Stimulated activated naive CD8-positive, alpha-beta T cell treated with anti-CD3 and anti-CD28 coated beads, Interleukin-15, Interleukin-2, amounts not matched to agents 100 ng/mL and 50 ng/mL, for 24 hours (primary cell): ENCODE measurements around the gene CTH.
A peak's percentile ranks its signal among the peaks of the same experiment; 100 is the strongest.
"Not testable (repeated sequence)": the region's sequence is repeated elsewhere in the genome, so short reads cannot be mapped to it uniquely, and the experiment has no call there.

Source experiments
- H3K27ac Mint-ChIP-seq: one replicate; pipeline ENCODE4 v1.8.0; 2021; ENCODE audit warnings: mild to moderate bottlenecking, mixed read lengths
- H3K27me3 Mint-ChIP-seq: one replicate; pipeline ENCODE4 v1.8.0; 2021; ENCODE audit warnings: mixed read lengths
- H3K36me3 Mint-ChIP-seq: one replicate; pipeline ENCODE4 v1.8.0; 2021; ENCODE audit warnings: low read depth, mixed read lengths
- H3K4me1 Mint-ChIP-seq: one replicate; pipeline ENCODE4 v1.8.0; 2021; ENCODE audit warnings: low read depth, mixed read lengths
- H3K4me3 Mint-ChIP-seq: one replicate; pipeline ENCODE4 v1.8.0; 2021; ENCODE audit warnings: mild to moderate bottlenecking, mixed read lengths
- H3K9me3 Mint-ChIP-seq: one replicate; pipeline ENCODE4 v1.8.0; 2021; ENCODE audit warnings: mixed read lengths

The CTH gene

GRCh38 chr1:70410604-70411359 lies at the start of gene CTH:
CTH (plus strand) TSS chr1:70411268; CDS start chr1:70411416, 148 bp downstream.
- peak within 1 kb of the TSS; percentile 92 for H3K27ac Mint-ChIP-seq
- no peaks in the 10 kb centered on the region for H3K9me3 Mint-ChIP-seq
- H3K4me3 Mint-ChIP-seq: peak within 1 kb of the TSS; percentile 97
- peaks cover 11% of the 10 kb centered on the region for H3K27me3 Mint-ChIP-seq
- H3K4me1 Mint-ChIP-seq: peaks cover 25% of the 10 kb centered on the region
- H3K36me3 Mint-ChIP-seq: peaks cover 5% of the 10 kb centered on the region

DNA sequence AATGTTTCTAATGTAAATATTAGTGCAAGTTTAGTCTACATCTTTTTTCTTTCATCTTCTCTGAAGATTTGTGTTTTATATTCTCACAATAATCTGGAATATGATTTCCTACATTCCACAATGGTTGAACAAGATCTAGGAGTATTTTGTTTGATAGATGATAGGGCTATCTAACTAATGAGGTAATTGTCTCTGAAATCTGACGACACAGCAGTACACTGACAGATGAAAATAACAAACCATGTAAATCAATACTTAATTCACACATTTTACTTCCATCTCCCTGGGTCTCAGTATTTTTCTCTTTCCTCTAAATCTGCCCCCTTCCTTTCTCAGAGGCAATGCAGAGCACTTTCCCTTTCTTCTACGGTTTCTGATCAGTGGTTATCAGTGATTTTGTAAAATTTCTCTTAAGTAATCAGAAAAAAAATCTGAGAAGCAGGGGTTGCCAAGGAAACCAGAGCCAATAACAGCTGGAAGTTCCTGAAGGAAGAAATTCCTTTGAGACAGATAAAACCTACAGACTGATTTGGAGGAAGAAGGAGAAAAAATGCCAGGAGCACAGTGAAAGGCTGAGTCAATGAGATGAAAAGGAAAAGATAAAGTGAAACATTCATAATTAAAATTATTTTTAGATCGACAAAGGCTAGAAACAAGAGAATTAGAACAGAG lies 49.2 kb upstream of the CTH start:
- Mint-ChIP-seq H3K4me1 (peaks cover 4% of the 10 kb centered on the region), H3K4me3 (no peak overlapping the region), H3K27me3 (no peaks in the 10 kb centered on the region), H3K9me3 (no peaks in the 10 kb centered on the region), H3K27ac (no peak overlapping the region), H3K36me3 (no peaks in the 10 kb centered on the region)

- H3K27ac Mint-ChIP-seq: no peak overlapping the region
- no peaks in the 10 kb centered on the region for H3K9me3 Mint-ChIP-seq
- H3K4me1 Mint-ChIP-seq: peaks cover 4% of the 10 kb centered on the region
- no peaks in the 10 kb centered on the region for H3K36me3 Mint-ChIP-seq
- no peak overlapping the region for H3K4me3 Mint-ChIP-seq
- H3K27me3 Mint-ChIP-seq: no peaks in the 10 kb centered on the region
These were observed 46.6 kb upstream of the CTH start for GRCh38 chr1:70364439-70364838.

DNA sequence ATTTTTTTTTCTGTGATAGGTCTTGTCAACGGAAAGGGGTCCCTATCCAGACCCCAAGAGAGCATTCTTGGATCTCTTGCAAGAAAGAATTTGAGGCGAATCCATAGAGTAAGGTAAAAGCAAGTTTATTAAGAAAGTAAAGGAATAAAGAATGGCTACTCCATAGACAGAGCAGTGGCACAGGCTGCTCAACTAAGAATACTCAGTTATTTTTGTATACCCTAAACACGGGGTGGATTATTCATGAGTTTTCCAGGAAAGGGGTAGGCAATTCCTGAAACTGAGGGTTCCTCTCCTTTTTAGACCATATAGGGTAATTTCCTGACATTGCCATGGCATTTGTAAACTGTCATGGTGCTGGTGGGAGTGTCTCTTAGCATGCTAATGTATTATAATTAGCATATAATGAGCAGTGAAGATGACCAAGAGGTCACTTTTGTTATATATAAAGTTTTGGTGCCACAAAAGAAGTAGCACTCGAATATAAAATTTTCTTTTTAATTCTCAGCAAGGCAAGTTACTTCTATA lies 44.6 kb upstream of the CTH start:
- not testable (repeated sequence) for H3K27ac Mint-ChIP-seq, H3K9me3 Mint-ChIP-seq, H3K36me3 Mint-ChIP-seq, H3K4me1 Mint-ChIP-seq, H3K4me3 Mint-ChIP-seq, H3K27me3 Mint-ChIP-seq

DNA sequence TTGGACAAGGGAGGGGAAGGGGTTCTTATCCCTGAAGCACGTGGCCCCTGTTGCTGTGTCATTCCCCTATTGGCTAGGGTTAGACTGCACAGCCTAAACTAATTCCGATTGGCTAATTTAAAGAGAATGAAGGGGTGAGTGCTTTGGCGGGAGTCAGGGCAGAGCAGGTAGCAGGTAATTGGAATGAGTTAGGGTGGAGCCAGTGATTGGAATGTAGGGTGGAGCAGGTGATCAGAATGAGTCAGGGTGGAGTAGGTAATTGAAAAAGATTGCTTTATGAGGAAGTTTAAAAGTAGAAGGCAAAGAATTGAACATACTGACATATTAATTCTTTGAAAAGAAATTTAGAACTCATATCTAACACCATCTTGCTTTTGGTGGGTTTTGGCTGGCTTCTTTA lies 44.1 kb upstream of the CTH start:
- H3K4me3 Mint-ChIP-seq, H3K9me3 Mint-ChIP-seq, H3K36me3 Mint-ChIP-seq, H3K4me1 Mint-ChIP-seq, H3K27ac Mint-ChIP-seq, H3K27me3 Mint-ChIP-seq: not testable (repeated sequence)

DNA sequence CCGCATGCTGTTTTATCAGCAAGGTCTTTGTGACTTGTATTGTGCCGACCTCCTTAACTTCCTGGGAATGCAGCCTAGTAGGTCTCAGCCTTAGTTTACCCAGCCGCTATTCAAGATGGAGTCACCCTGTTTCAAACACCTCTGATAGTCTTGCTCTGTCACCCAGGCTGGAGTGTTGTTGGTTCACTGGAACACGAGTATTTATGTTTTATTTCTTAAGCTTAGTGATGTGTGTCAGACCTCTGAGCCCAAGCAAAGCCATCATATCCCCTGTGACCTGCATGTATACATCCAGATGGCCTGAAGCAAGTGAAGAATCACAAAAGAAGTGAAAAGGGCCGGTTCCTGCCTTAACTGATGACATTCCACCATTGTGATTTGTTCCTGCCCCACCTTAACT lies 43.7 kb upstream of the CTH start:
- not testable (repeated sequence) for H3K9me3 Mint-ChIP-seq, H3K36me3 Mint-ChIP-seq, H3K4me1 Mint-ChIP-seq, H3K27ac Mint-ChIP-seq, H3K4me3 Mint-ChIP-seq, H3K27me3 Mint-ChIP-seq

GRCh38 chr1:70371586-70371985 lies 39.5 kb upstream of the CTH start:
- H3K4me3 Mint-ChIP-seq, H3K27ac Mint-ChIP-seq, H3K27me3 Mint-ChIP-seq, H3K36me3 Mint-ChIP-seq, H3K4me1 Mint-ChIP-seq, H3K9me3 Mint-ChIP-seq: not testable (repeated sequence)

DNA sequence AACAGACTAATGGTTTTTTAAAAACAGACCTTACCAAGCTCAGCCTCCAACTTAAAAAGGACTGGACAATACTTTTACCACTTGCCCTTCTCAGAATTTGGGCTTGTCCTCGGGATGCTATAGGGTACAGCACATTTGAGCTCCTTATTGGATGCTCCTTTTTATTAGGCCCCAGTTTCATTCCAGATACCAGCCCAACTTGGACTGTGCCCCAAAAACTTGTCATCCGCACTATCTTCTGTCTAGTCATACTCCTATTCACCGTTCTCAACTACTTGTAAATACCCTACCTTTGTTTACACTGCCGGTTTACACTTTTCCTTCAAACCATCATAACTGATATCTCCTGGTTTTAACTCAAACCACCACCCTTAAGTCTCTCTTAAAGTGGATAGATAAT lies 38.6 kb upstream of the CTH start:
- no peaks in the 10 kb centered on the region for H3K9me3 Mint-ChIP-seq
- no peaks in the 10 kb centered on the region for H3K4me1 Mint-ChIP-seq
- no peak overlapping the region for H3K27ac Mint-ChIP-seq
- H3K4me3 Mint-ChIP-seq: no peak overlapping the region
- no peaks in the 10 kb centered on the region for H3K27me3 Mint-ChIP-seq
- H3K36me3 Mint-ChIP-seq: no peaks in the 10 kb centered on the region

DNA sequence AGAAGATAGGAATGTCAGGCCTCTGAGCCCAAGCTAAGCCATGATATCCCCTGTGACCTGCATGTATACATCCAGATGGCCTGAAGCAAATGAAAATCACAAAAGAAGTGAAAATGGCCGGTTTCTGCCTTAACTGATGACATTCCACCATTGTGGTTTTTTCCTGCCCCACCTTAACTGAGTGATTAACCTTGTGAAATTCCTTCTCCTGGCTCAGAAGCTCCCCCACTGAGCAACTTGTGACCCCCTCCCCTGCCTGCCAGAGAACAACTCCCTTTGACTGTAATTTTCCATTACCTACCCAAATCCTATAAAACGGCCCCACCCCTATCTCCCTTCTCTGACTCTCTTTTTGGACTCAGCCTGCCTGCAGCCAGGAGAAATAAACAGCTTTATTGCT lies 37.5 kb upstream of the CTH start:
- not testable (repeated sequence) for H3K36me3 Mint-ChIP-seq, H3K27me3 Mint-ChIP-seq, H3K9me3 Mint-ChIP-seq

GRCh38 chr1:70376196-70376595 lies 34.9 kb upstream of the CTH start:
- Mint-ChIP-seq H3K4me3 (no peak overlapping the region), H3K27ac (no peak overlapping the region), H3K36me3 (no peaks in the 10 kb centered on the region), H3K4me1 (no peaks in the 10 kb centered on the region), H3K9me3 (no peaks in the 10 kb centered on the region), H3K27me3 (no peaks in the 10 kb centered on the region)

More for the DNA sequence above, 37.5 kb upstream of the CTH start:
- not testable (repeated sequence) for H3K4me1 Mint-ChIP-seq, H3K27ac Mint-ChIP-seq, H3K4me3 Mint-ChIP-seq

GRCh38 chr1:70382682-70383081 lies 28.4 kb upstream of the CTH start:
- no peak overlapping the region for H3K4me3 Mint-ChIP-seq
- no peaks in the 10 kb centered on the region for H3K36me3 Mint-ChIP-seq
- no peaks in the 10 kb centered on the region for H3K27me3 Mint-ChIP-seq
- no peaks in the 10 kb centered on the region for H3K9me3 Mint-ChIP-seq
- H3K4me1 Mint-ChIP-seq: no peaks in the 10 kb centered on the region
- no peak overlapping the region for H3K27ac Mint-ChIP-seq

DNA sequence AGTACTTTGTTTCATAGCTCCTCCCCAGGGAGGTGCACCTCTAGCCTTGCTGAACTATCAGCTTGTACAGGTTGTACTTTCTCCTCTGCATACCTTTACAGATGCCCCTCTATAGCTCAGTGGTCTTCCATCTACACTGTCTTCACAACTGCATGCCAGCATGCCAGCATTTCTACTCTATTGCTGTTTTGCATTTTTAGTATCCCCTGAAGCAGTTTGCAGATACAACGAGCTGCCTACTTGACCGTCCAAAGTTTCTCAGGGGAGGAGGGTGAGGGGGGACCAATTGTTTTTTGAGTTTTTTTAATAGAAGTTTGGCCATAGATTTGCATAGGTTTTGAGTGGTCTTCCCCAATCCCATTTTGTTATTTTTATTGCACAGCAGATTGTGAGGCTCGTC lies 27.6 kb upstream of the CTH start:
- Mint-ChIP-seq H3K4me1 (no peaks in the 10 kb centered on the region), H3K9me3 (no peaks in the 10 kb centered on the region), H3K27me3 (no peaks in the 10 kb centered on the region), H3K4me3 (no peak overlapping the region), H3K27ac (no peak overlapping the region), H3K36me3 (no peaks in the 10 kb centered on the region)

- Mint-ChIP-seq H3K9me3 (no peaks in the 10 kb centered on the region), H3K27ac (no peak overlapping the region)
These were observed 26.5 kb upstream of the CTH start for GRCh38 chr1:70384542-70384941.

DNA sequence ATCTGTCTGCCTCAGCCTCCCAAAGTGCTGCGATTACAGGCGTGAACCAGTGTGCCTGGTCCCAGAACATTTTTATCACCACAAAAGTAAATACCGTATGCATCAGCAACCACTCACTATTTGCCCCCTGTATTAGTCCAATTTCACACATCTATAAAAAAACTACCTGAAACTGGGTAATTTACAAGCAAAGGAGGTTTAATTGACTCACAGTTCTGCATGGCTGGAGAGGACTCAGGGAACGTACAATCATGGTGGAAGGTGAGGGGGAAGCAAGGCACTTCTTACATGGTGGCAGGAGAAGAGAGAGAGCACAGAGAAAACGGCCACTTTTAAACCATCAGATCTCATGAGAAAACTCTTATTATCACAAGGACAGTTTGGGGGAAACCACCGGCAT lies 25.6 kb upstream of the CTH start:
- H3K27ac Mint-ChIP-seq: no peak overlapping the region
- no peaks in the 10 kb centered on the region for H3K9me3 Mint-ChIP-seq
- H3K27me3 Mint-ChIP-seq: peaks cover 8% of the 10 kb centered on the region

More at GRCh38 chr1:70384542-70384941, 26.5 kb upstream of the CTH start:
- no peak overlapping the region for H3K4me3 Mint-ChIP-seq
- H3K27me3 Mint-ChIP-seq: peaks cover 5% of the 10 kb centered on the region
- H3K36me3 Mint-ChIP-seq: no peaks in the 10 kb centered on the region
- H3K4me1 Mint-ChIP-seq: no peaks in the 10 kb centered on the region

DNA sequence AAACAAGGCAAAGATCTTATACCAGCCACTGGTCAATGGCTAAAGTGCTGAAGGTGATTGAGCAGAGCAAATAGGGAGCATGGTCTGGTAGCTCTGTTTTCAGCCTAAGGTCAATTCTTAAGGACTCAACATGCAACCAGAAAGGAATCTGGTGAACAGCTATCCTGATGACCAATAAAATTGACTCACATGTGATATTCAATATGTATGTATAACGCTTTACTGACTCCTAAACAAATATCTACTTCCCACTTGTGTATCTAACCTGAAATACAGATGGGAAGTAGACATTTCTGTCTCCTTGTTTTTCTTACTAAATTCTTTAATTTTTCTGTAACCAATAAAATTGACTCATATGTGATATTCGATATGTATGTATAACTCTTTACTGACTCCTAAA lies 24.9 kb upstream of the CTH start:
- no peaks in the 10 kb centered on the region for H3K4me1 Mint-ChIP-seq

More for the DNA sequence above, 25.6 kb upstream of the CTH start:
- Mint-ChIP-seq H3K4me3 (no peak overlapping the region), H3K4me1 (no peaks in the 10 kb centered on the region), H3K36me3 (no peaks in the 10 kb centered on the region)

DNA sequence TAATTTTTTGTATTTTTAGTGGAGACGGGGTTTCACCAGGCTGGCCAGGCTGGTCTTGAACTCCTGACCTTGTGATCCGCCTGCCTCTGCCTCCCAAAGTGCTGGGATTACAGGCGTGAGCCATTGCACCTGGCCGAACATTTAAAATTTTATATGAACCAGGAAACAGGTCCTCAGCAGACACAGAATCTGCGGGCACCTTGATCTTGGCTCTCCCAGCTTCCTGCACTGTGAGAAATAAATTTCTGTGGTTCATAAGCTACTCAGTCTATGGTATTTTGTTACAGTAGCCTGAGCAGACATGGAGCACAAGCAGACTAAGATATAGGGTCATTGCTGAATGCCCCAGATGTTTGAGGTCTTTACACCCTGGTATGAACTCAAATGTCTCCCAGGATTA lies 23.6 kb upstream of the CTH start:
- no peaks in the 10 kb centered on the region for H3K36me3 Mint-ChIP-seq
- no peak overlapping the region for H3K27ac Mint-ChIP-seq
- no peaks in the 10 kb centered on the region for H3K4me1 Mint-ChIP-seq
- no peak overlapping the region for H3K4me3 Mint-ChIP-seq
- peaks cover 8% of the 10 kb centered on the region for H3K27me3 Mint-ChIP-seq
- H3K9me3 Mint-ChIP-seq: no peaks in the 10 kb centered on the region

More for the DNA sequence above, 24.9 kb upstream of the CTH start:
- H3K36me3 Mint-ChIP-seq: no peaks in the 10 kb centered on the region
- H3K27ac Mint-ChIP-seq: no peak overlapping the region
- H3K9me3 Mint-ChIP-seq: no peaks in the 10 kb centered on the region
- H3K27me3 Mint-ChIP-seq: peaks cover 8% of the 10 kb centered on the region
- H3K4me3 Mint-ChIP-seq: no peak overlapping the region
